H9 (cell line): ENCODE data around the gene KCNS3. TPM values are rescaled to one million over a fixed set of nuclear protein-coding genes. Genes with fewer than 3 reads are reported as not detected.

Experiments
- DNase-seq: peaks from one replicate; pipeline ENCODE4 v3.0.0-alpha.2; 2017
- H2AFZ ChIP-seq: one replicate; pipeline ENCODE4 v1.6.1; 2013; ENCODE audit warnings: mild to moderate bottlenecking, low read length, control low read depth, moderate library complexity
- H2AK5ac ChIP-seq: 2 replicates; pipeline ENCODE4 v1.6.1; 2013; ENCODE audit warnings: low read length, control low read depth, mixed read lengths; ENCODE audit not compliant: insufficient read length
- H2BK120ac ChIP-seq: one replicate; pipeline ENCODE4 v1.6.1; 2013; ENCODE audit warnings: low read depth, mild to moderate bottlenecking, low read length, control low read depth, inconsistent platforms; ENCODE audit not compliant: poor library complexity, severe bottlenecking
- H2BK12ac ChIP-seq: 2 replicates; pipeline ENCODE4 v1.6.1; 2013; ENCODE audit warnings: low read length, control low read depth, mixed read lengths, low read depth; ENCODE audit not compliant: insufficient read length
- H2BK15ac ChIP-seq: 2 replicates; pipeline ENCODE4 v1.6.1; 2013; ENCODE audit warnings: low read depth, low read length, control low read depth
- H2BK20ac ChIP-seq: one replicate; pipeline ENCODE4 v1.6.1; 2013; ENCODE audit warnings: low read depth, mild to moderate bottlenecking, low read length, control low read depth, inconsistent platforms; ENCODE audit not compliant: poor library complexity, severe bottlenecking
- H2BK5ac ChIP-seq: 2 replicates; pipeline ENCODE4 v1.6.1; 2013; ENCODE audit warnings: low read length, control low read depth, mixed read lengths; ENCODE audit not compliant: insufficient read length
- H3K14ac ChIP-seq: 2 replicates; pipeline ENCODE4 v1.6.1; 2013; ENCODE audit warnings: low read length, control low read depth; ENCODE audit not compliant: insufficient read depth
- H3K18ac ChIP-seq: 2 replicates; pipeline ENCODE4 v1.6.1; 2013; ENCODE audit warnings: low read depth, mild to moderate bottlenecking, mixed read lengths, low read length, control low read depth; ENCODE audit not compliant: insufficient read length
- H3K23ac ChIP-seq: 2 replicates; pipeline ENCODE4 v1.6.1; 2013; ENCODE audit warnings: low read length, control low read depth, mixed read lengths, low read depth; ENCODE audit not compliant: insufficient read length
- H3K23me2 ChIP-seq: 2 replicates; pipeline ENCODE4 v1.6.1; 2013; ENCODE audit warnings: low read depth, mild to moderate bottlenecking, mixed read lengths, low read length, control low read depth; ENCODE audit not compliant: insufficient read length, poor library complexity, severe bottlenecking
- H3K27ac ChIP-seq: 2 replicates; pipeline ENCODE4 v1.5.1; 2013; ENCODE audit warnings: low read length, control low read depth, mixed read lengths, low read depth; ENCODE audit not compliant: insufficient read length
- H3K27me3 ChIP-seq: 2 replicates; pipeline ENCODE4 v1.6.1; 2013; ENCODE audit warnings: low read length, control low read depth, inconsistent platforms; ENCODE audit not compliant: insufficient read depth
- H3K4ac ChIP-seq: 2 replicates; pipeline ENCODE4 v1.6.1; 2013; ENCODE audit warnings: low read depth, mild to moderate bottlenecking, control low read depth, inconsistent platforms, low read length, moderate library complexity
- H3K4me1 ChIP-seq: 2 replicates; pipeline ENCODE4 v1.6.1; 2013; ENCODE audit warnings: low read length, control low read depth, inconsistent platforms; ENCODE audit not compliant: insufficient read depth
- H3K4me2 ChIP-seq: 2 replicates; pipeline ENCODE4 v1.6.1; 2013; ENCODE audit warnings: low read length, control low read depth, mixed read lengths; ENCODE audit not compliant: insufficient read length, insufficient read depth
- H3K56ac ChIP-seq: 2 replicates; pipeline ENCODE4 v1.6.1; 2013; ENCODE audit warnings: low read depth, mild to moderate bottlenecking, mixed read lengths, low read length, control low read depth; ENCODE audit not compliant: insufficient read length
- H3K79me1 ChIP-seq: 2 replicates; pipeline ENCODE4 v1.6.1; 2013; ENCODE audit warnings: low read depth, mild to moderate bottlenecking, moderate library complexity, low read length, control low read depth, inconsistent platforms; ENCODE audit not compliant: insufficient read depth, poor library complexity, severe bottlenecking
- H3K79me2 ChIP-seq: 2 replicates; pipeline ENCODE4 v1.6.1; 2013; ENCODE audit warnings: low read length, control low read depth, inconsistent platforms; ENCODE audit not compliant: insufficient read depth
- H3K9ac ChIP-seq: 2 replicates; pipeline ENCODE4 v1.6.1; 2013; ENCODE audit warnings: low read length, control low read depth, mixed read lengths; ENCODE audit not compliant: insufficient read length; ENCODE audit errors: extremely low read depth
- H3K9me3 ChIP-seq: one replicate; pipeline ENCODE4 v1.6.1; 2013; ENCODE audit warnings: low read depth, low read length, inconsistent platforms; ENCODE audit not compliant: control insufficient read depth
- H3T11ph ChIP-seq: one replicate; pipeline ENCODE4 v1.6.1; 2013; ENCODE audit warnings: mild to moderate bottlenecking, low read length, control low read depth, inconsistent platforms
- H4K20me1 ChIP-seq: one replicate; pipeline ENCODE4 v1.6.1; 2013; ENCODE audit not compliant: control insufficient read depth, insufficient read length, insufficient read depth
- H4K5ac ChIP-seq: 2 replicates; pipeline ENCODE4 v1.6.1; 2013; ENCODE audit warnings: low read depth, mild to moderate bottlenecking, mixed read lengths, low read length, control low read depth; ENCODE audit not compliant: insufficient read length
- H4K8ac ChIP-seq: replicated peaks from 2 replicates; pipeline ENCODE4 v1.6.1; 2013; ENCODE audit warnings: low read length, control low read depth, mixed read lengths, low read depth; ENCODE audit not compliant: insufficient read length
- H4K91ac ChIP-seq: 2 replicates; pipeline ENCODE4 v1.6.1; 2013; ENCODE audit warnings: low read depth, mild to moderate bottlenecking, moderate library complexity, mixed read lengths, low read length, control low read depth; ENCODE audit not compliant: insufficient read length
- H3K27ac Mint-ChIP-seq, 3 experiments: 2 replicates in 2 of 3; 3 replicates in 1 of 3; pipeline ENCODE4 v1.8.0; 2020 to 2021; ENCODE audit warnings: mixed read lengths in 3 of 3, mild to moderate bottlenecking in 1 of 3, moderate library complexity in 1 of 3
- H3K27me3 Mint-ChIP-seq: 2 replicates; pipeline ENCODE4 v1.8.0; 2021; ENCODE audit warnings: low read depth, mild to moderate bottlenecking, moderate library complexity, mixed read lengths
- H3K36me3 Mint-ChIP-seq, 3 experiments: 2 replicates in 2 of 3; 3 replicates in 1 of 3; pipeline ENCODE4 v1.8.0; 2020 to 2021; ENCODE audit warnings: low read depth in 3 of 3, mixed read lengths in 3 of 3; ENCODE audit not compliant: insufficient read depth in 1 of 3
- H3K4me1 Mint-ChIP-seq, 2 experiments: 2 replicates each; pipeline ENCODE4 v1.8.0; 2020; ENCODE audit warnings: mixed read lengths in 2 of 2
- H3K4me3 Mint-ChIP-seq, 2 experiments: 2 replicates in 1 of 2; 3 replicates in 1 of 2; pipeline ENCODE4 v1.8.0; 2020 to 2021; ENCODE audit warnings: mild to moderate bottlenecking in 2 of 2, mixed read lengths in 2 of 2, moderate library complexity in 1 of 2
- H3K9me3 Mint-ChIP-seq, 2 experiments: 2 replicates in 1 of 2; 3 replicates in 1 of 2; pipeline ENCODE4 v1.8.0; 2020; ENCODE audit warnings: mild to moderate bottlenecking in 2 of 2, mixed read lengths in 2 of 2, moderate library complexity in 1 of 2
- CTCF ChIP-seq: fragments of 200-600 bp; sonication (generic); conservative IDR thresholded peaks from 3 replicates; pipeline ENCODE4 v1.8.0; 2021; ENCODE audit warnings: antibody characterized with exemption, mild to moderate bottlenecking
- WGBS: extraction: QIAGEN DNeasy Blood & Tissue Kit; methylation state at CpG from one replicate; pipeline ENCODE4 v1.1.7; 2013; ENCODE audit warnings: missing lambda C conversion rate, low lambda C conversion rate, mixed read lengths; ENCODE audit not compliant: insufficient read length; ENCODE audit errors: extremely low coverage; 5-methylcytosine and 5-hydroxymethylcytosine counted together
- total RNA-seq: library from RNA; stranded (reverse); gene quantifications from 2 replicates; pipeline ENCODE4 v1.2.1, GENCODE V29; 2021

The KCNS3 gene
- total RNA-seq, 1 experiment from 2014 or later, result 8.0 TPM

GRCh38 chr2:17873021-17873420, 5.4 kb upstream of the KCNS3 start:
- no peak overlapping the region for H3K27ac Mint-ChIP-seq
- Histone ChIP-seq H3K4ac (no peak overlapping the region), H2AFZ (no peak overlapping the region), H3K79me1 (no peaks in the 10 kb centered on the region), H2BK12ac (no peak overlapping the region), H4K91ac (no peak overlapping the region), H3K23me2 (peaks cover 4% of the 10 kb centered on the region), H3T11ph (no peak overlapping the region), H2BK120ac (no peak overlapping the region), H4K20me1 (no peaks in the 10 kb centered on the region), H3K79me2 (no peaks in the 10 kb centered on the region), H3K4me2 (no peak overlapping the region), H3K4me1 (no peaks in the 10 kb centered on the region), H2BK5ac (no peak overlapping the region), H3K14ac (no peak overlapping the region), H2AK5ac (no peak overlapping the region), H3K27me3 (peaks cover 9% of the 10 kb centered on the region; the same call in 1 of the 2 replicates), H2BK20ac (no peak overlapping the region), H4K5ac (no peak overlapping the region), H3K23ac (no peak overlapping the region), H3K56ac (no peak overlapping the region), H3K9ac (no peak overlapping the region), H3K18ac (no peak overlapping the region), H3K27ac (no peak overlapping the region), H4K8ac (no peak overlapping the region), H3K9me3 (no peaks in the 10 kb centered on the region), H2BK15ac (no peak overlapping the region)
- DNase-seq, result no peak
- no peaks in the 10 kb centered on the region; a peak in 1 of 7 replicates for H3K36me3 Mint-ChIP-seq
- H3K4me3 Mint-ChIP-seq, result no peak overlapping the region
- WGBS, result no CpG with 5 or more reads among the region's 2 CpGs
- no peaks in the 10 kb centered on the region for H3K9me3 Mint-ChIP-seq
- H3K4me1 Mint-ChIP-seq, result peaks cover 7 to 11% of the 10 kb centered on the region in 2 experiments
- peaks cover 51% of the 10 kb centered on the region for H3K27me3 Mint-ChIP-seq
- no peak for TF ChIP-seq CTCF
